Omental fat pad (tissue), 4 donors: ENCODE measurements around the gene EIF4A2. TPM values are rescaled to one million over a fixed set of nuclear protein-coding genes. Genes with fewer than 3 reads are reported as not detected.
"Not testable (repeated sequence)": the region's sequence is repeated elsewhere in the genome, so short reads cannot be mapped to it uniquely, and the experiment has no call there.

Experiments used
- ATAC-seq: fragments of 150-250 bp; one replicate; pipeline ENCODE4 v1.9.1; 2016; ENCODE audit warnings: mild to moderate bottlenecking, moderate library complexity; ENCODE audit not compliant: low FRiP score
- DNase-seq: peaks from one replicate; pipeline ENCODE4 v3.0.0-alpha.2; 2019; ENCODE audit warnings: low spot score
- CTCF ChIP-seq, 3 donors: fragments of 450-650 bp; IDR thresholded peaks; one replicate each; pipeline ENCODE4 v1.5.1; 2016 to 2017; ENCODE audit warnings: antibody characterized with exemption in 3 of 3, mild to moderate bottlenecking in 3 of 3, moderate library complexity in 2 of 3
- total RNA-seq, 4 donors: library from RNA; depleted of rRNA; stranded (reverse); fragments of >200 nt; gene quantifications; one replicate each; pipeline ENCODE4 v1.1.0, GENCODE V29; 2016

The EIF4A2 gene
- total RNA-seq, 4 donors from 2014 or later, result 315 to 515 (median 413) TPM

- DNase-seq (no peak), ATAC-seq (no peak)
- no peak for TF ChIP-seq CTCF (IDR thresholded peaks at IDR 0.05)
Measured at GRCh38 chr3:186789554-186790260, 6.3 kb downstream of the EIF4A2 start.

GRCh38 chr3:186790261-186790981 is 7.0 kb downstream of the EIF4A2 start:
- DNase-seq (no peak), ATAC-seq (no peak)
- no peak for TF ChIP-seq CTCF (IDR thresholded peaks at IDR 0.05)

GRCh38 chr3:186798239-186798874 is 15.0 kb downstream of the EIF4A2 start:
- DNase-seq (no peak), ATAC-seq (no peak)
- TF ChIP-seq CTCF (IDR thresholded peaks at IDR 0.05), result no peak

GRCh38 chr3:186800285-186800684 is 16.9 kb downstream of the EIF4A2 start:
- DNase-seq (no peak), ATAC-seq (no peak)
- TF ChIP-seq CTCF (IDR thresholded peaks at IDR 0.05), result no peak

- no peak for DNase-seq
- TF ChIP-seq CTCF (IDR thresholded peaks at IDR 0.05), result no peak
- no peak for ATAC-seq
Measured at GRCh38 chr3:186802701-186803100, 19.3 kb downstream of the EIF4A2 start.

GRCh38 chr3:186803447-186803846 is 20.1 kb downstream of the EIF4A2 start:
- not testable (repeated sequence) for ATAC-seq, DNase-seq
